PC-3 (cell line): Measurements from ENCODE around the gene AIG1.

Source experiments
- CTCF ChIP-seq: fragments of 300-600 bp; sonication (generic); conservative IDR thresholded peaks from 2 replicates; pipeline ENCODE4 v1.5.1; 2017; ENCODE audit warnings: antibody characterized with exemption, low read depth, mild to moderate bottlenecking, low read length
- EZH2 ChIP-seq: fragments of 300-600 bp; sonication (generic); IDR thresholded peaks from one replicate; pipeline ENCODE4 v1.6.1; 2017; ENCODE audit warnings: antibody characterized with exemption, mild to moderate bottlenecking, low read length; ENCODE audit not compliant: unreplicated experiment
- EZH2phosphoT487 ChIP-seq: fragments of 300-600 bp; sonication (generic); IDR thresholded peaks from 2 replicates; pipeline ENCODE4 v1.6.1; 2018; ENCODE audit warnings: mild to moderate bottlenecking, antibody characterized with exemption, low read length, borderline replicate concordance

GRCh38 chr6:143164565-143165105 is 103.9 kb downstream of the AIG1 start:
- TF ChIP-seq CTCF (no peak), EZH2 (no peak), EZH2phosphoT487 (no peak)
